Glutamatergic neuron (in vitro differentiated cells): ENCODE measurements around the gene TRAF6. TPM values are rescaled to one million over a fixed set of nuclear protein-coding genes. Genes with fewer than 3 reads are reported as not detected.

Experiments
- DNase-seq: peaks from one replicate; pipeline ENCODE4 v3.0.0; 2022
- H3K27ac Mint-ChIP-seq: one replicate; pipeline ENCODE4 v1.8.0; 2020; ENCODE audit warnings: mild to moderate bottlenecking, mixed read lengths, inconsistent platforms; ENCODE audit not compliant: unreplicated experiment
- H3K27me3 Mint-ChIP-seq: one replicate; pipeline ENCODE4 v1.8.0; 2020; ENCODE audit warnings: mild to moderate bottlenecking, moderate library complexity, mixed read lengths, inconsistent platforms; ENCODE audit not compliant: unreplicated experiment
- H3K36me3 Mint-ChIP-seq: one replicate; pipeline ENCODE4 v1.8.0; 2020; ENCODE audit warnings: mild to moderate bottlenecking, mixed read lengths, inconsistent platforms; ENCODE audit not compliant: unreplicated experiment
- H3K4me1 Mint-ChIP-seq: one replicate; pipeline ENCODE4 v1.8.0; 2020; ENCODE audit warnings: mild to moderate bottlenecking, low read depth, mixed read lengths, inconsistent platforms; ENCODE audit not compliant: unreplicated experiment
- H3K4me3 Mint-ChIP-seq: one replicate; pipeline ENCODE4 v1.8.0; 2020; ENCODE audit warnings: mild to moderate bottlenecking, mixed read lengths, inconsistent platforms; ENCODE audit not compliant: unreplicated experiment
- H3K9me3 Mint-ChIP-seq: one replicate; pipeline ENCODE4 v1.8.0; 2020; ENCODE audit warnings: mild to moderate bottlenecking, moderate library complexity, mixed read lengths, inconsistent platforms; ENCODE audit not compliant: unreplicated experiment
- CTCF ChIP-seq: fragments of 200-600 bp; sonication (generic); IDR thresholded peaks from one replicate; pipeline ENCODE4 v1.5.0; 2021; ENCODE audit not compliant: partially characterized antibody, unreplicated experiment
- total RNA-seq: library from RNA; stranded (reverse); fragmentation: NEBNext Ultra II Directional; extraction: Animal tissue kit (Norgen Biotek cat#: 25700); gene quantifications from one replicate; pipeline ENCODE4 v1.2.1, GENCODE V29; 2021; ENCODE audit not compliant: unreplicated experiment

TRAF6 gene
- total RNA-seq, 1 donor from 2014 or later = 12.3 TPM

GRCh38 chr11:36451681-36452080 lies 58.4 kb downstream of the TRAF6 start:
- Mint-ChIP-seq H3K9me3 (peaks cover 4% of the 10 kb centered on the region), H3K36me3 (no peaks in the 10 kb centered on the region), H3K4me3 (no peak overlapping the region), H3K4me1 (peaks cover 9% of the 10 kb centered on the region), H3K27me3 (peaks cover 5% of the 10 kb centered on the region), H3K27ac (no peak overlapping the region)
- no peak for DNase-seq
- no peak for TF ChIP-seq CTCF

GRCh38 chr11:36451045-36451444 lies 59.0 kb downstream of the TRAF6 start:
- no peak for TF ChIP-seq CTCF
- Mint-ChIP-seq H3K4me1 (peaks cover 7% of the 10 kb centered on the region), H3K36me3 (no peaks in the 10 kb centered on the region)

GRCh38 chr11:36450110-36450572 lies 59.9 kb downstream of the TRAF6 start:
- Mint-ChIP-seq H3K9me3 (peaks cover 4% of the 10 kb centered on the region), H3K4me1 (no peaks in the 10 kb centered on the region), H3K36me3 (no peaks in the 10 kb centered on the region), H3K27ac (no peak overlapping the region), H3K27me3 (peaks cover 4% of the 10 kb centered on the region), H3K4me3 (no peak overlapping the region)
- DNase-seq = no peak
- TF ChIP-seq CTCF = no peak

More at GRCh38 chr11:36451045-36451444, 59.0 kb downstream of the TRAF6 start:
- no peak overlapping the region for H3K4me3 Mint-ChIP-seq
- peaks cover 4% of the 10 kb centered on the region for H3K9me3 Mint-ChIP-seq
- no peak for DNase-seq
- H3K27ac Mint-ChIP-seq = no peak overlapping the region
- peaks cover 4% of the 10 kb centered on the region for H3K27me3 Mint-ChIP-seq

- DNase-seq = no peak
- no peaks in the 10 kb centered on the region for H3K36me3 Mint-ChIP-seq
- H3K4me3 Mint-ChIP-seq = no peak overlapping the region
- H3K27me3 Mint-ChIP-seq = peaks cover 6% of the 10 kb centered on the region
- no peak for TF ChIP-seq CTCF
- H3K27ac Mint-ChIP-seq = no peak overlapping the region
- peaks cover 4% of the 10 kb centered on the region for H3K9me3 Mint-ChIP-seq
- H3K4me1 Mint-ChIP-seq = no peaks in the 10 kb centered on the region
These were observed 60.4 kb downstream of the TRAF6 start for GRCh38 chr11:36449561-36450096.

GRCh38 chr11:36447947-36448346 lies 62.1 kb downstream of the TRAF6 start:
- Mint-ChIP-seq H3K27me3 (peaks cover 6% of the 10 kb centered on the region), H3K9me3 (peaks cover 6% of the 10 kb centered on the region), H3K4me1 (no peaks in the 10 kb centered on the region), H3K27ac (no peak overlapping the region), H3K4me3 (no peak overlapping the region), H3K36me3 (no peaks in the 10 kb centered on the region)
- no peak for TF ChIP-seq CTCF
- DNase-seq = no peak
